NB4 (cell line): ENCODE results near the gene CCDC89.

ENCODE experiments used
- POLR2A ChIP-seq: IDR thresholded peaks from 2 replicates; pipeline ENCODE4 v1.6.1; 2011; ENCODE audit warnings: mild to moderate bottlenecking; ENCODE audit not compliant: insufficient read length; ENCODE audit errors: extremely low read depth
- TF ChIP-seq, protein P1 (sequence below): IDR thresholded peaks from one replicate; pipeline ENCODE4 v1.5.1; 2012; ENCODE audit warnings: low read depth, low read length
- TF ChIP-seq, protein P2 (sequence below): IDR thresholded peaks from 2 replicates; pipeline ENCODE4 v1.6.1; 2011; ENCODE audit warnings: low read depth, low read length

DNA sequence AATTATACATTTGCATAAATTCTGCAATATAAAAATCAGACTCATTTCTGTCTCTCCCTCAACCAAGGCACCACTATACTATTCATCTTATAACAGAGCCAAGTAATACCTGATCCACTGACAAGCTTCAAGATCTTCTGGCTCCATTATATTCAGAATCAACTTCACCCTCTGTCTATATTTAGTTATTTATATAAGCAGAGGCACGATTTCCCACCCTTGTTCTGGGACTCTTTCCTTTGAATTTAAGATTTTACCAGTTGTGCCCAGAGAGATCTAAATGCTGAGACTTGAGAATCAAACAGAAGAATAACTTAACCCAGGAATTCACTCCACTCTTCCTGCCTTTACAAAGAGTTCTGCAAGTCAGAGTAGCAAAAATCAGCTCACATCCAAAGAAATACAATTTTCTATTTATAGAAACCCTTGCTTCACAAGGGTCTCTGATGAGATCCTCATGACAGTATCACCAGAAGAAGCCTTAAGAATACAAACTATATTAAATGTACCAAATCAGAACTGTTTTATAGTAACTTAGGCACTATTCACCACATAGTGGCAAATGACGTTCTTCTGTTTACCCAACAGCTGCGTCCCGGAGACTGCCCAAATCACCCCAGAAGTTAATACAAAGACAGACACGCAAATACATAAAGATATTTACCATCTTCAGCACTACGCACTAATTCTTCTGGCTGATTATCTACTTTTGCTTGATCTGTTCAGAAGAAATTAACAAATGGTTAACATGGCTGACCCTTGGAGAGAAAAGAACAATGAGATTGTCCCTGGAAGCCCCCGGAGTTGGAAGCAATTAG, 32.3 kb upstream of the CCDC89 start:
- TF ChIP-seq, protein P1, sequence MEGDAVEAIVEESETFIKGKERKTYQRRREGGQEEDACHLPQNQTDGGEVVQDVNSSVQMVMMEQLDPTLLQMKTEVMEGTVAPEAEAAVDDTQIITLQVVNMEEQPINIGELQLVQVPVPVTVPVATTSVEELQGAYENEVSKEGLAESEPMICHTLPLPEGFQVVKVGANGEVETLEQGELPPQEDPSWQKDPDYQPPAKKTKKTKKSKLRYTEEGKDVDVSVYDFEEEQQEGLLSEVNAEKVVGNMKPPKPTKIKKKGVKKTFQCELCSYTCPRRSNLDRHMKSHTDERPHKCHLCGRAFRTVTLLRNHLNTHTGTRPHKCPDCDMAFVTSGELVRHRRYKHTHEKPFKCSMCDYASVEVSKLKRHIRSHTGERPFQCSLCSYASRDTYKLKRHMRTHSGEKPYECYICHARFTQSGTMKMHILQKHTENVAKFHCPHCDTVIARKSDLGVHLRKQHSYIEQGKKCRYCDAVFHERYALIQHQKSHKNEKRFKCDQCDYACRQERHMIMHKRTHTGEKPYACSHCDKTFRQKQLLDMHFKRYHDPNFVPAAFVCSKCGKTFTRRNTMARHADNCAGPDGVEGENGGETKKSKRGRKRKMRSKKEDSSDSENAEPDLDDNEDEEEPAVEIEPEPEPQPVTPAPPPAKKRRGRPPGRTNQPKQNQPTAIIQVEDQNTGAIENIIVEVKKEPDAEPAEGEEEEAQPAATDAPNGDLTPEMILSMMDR, result no peak
- TF ChIP-seq, protein P2, sequence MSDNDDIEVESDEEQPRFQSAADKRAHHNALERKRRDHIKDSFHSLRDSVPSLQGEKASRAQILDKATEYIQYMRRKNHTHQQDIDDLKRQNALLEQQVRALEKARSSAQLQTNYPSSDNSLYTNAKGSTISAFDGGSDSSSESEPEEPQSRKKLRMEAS, result no peak
- no peak for TF ChIP-seq POLR2A
